Gastroesophageal sphincter (tissue), 3 donors: ENCODE data around the gene SLC29A3.

Source experiments
- CTCF ChIP-seq, 4 experiments: fragments of 200-600 bp in 2 of 4; fragments of 450-650 bp in 2 of 4; sonication (generic) in 1 of 4; IDR thresholded peaks; one replicate each; pipeline ENCODE4 v1.5.1; 2017 to 2019; ENCODE audit warnings: antibody characterized with exemption in 4 of 4, mild to moderate bottlenecking in 2 of 4, moderate library complexity in 2 of 4
- EP300 ChIP-seq: sonication (generic); formaldehyde crosslinking; IDR thresholded peaks from one replicate; pipeline ENCODE4 v1.6.1; 2017; ENCODE audit warnings: antibody characterized with exemption, mild to moderate bottlenecking
- POLR2A ChIP-seq, 2 donors: fragments of 450-650 bp; IDR thresholded peaks; one replicate each; pipeline ENCODE4 v1.6.1; 2017; ENCODE audit warnings: antibody characterized with exemption in 2 of 2, mild to moderate bottlenecking in 2 of 2, moderate library complexity in 1 of 2
- POLR2AphosphoS5 ChIP-seq: sonication (generic); formaldehyde crosslinking; IDR thresholded peaks from one replicate; pipeline ENCODE4 v1.6.1; 2017; ENCODE audit warnings: antibody characterized with exemption

GRCh38 chr10:71272056-71272771, 46.8 kb upstream of the SLC29A3 start:
- no peak for TF ChIP-seq CTCF (IDR thresholded peaks at IDR 0.05)
- TF ChIP-seq POLR2A (IDR thresholded peaks at IDR 0.05), result no peak
- no peak for TF ChIP-seq POLR2AphosphoS5
- TF ChIP-seq EP300, result no peak
